ENCODE measurements around the gene KCNQ1.
"Not testable (repeated sequence)": the region's sequence is repeated elsewhere in the genome, so short reads cannot be mapped to it uniquely, and the experiment has no call there.

The KCNQ1 gene

GRCh38 chr11:2477936-2478335 is 33.1 kb downstream of the KCNQ1 start:
- no peak for DNase-seq

GRCh38 chr11:2480067-2480873 is 35.5 kb downstream of the KCNQ1 start:
- DNase-seq, result not testable (repeated sequence)

DNA sequence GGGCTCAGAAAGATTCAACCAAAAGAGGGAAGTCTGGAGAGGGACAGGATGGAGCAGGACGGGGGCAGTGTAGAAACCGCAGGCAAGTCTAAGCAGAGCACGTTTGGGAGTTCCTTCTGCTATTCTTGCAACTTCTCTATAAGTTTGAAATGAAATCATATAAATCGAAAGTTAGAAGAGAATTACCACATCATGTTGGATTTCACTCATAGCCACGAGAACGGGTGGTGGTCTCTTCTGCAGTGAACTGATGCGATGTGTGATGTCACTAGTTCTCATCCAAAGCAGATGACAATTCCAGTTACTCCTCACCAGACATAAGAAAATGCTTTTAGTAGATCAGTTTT is 36.0 kb downstream of the KCNQ1 start:
- no peak for DNase-seq

GRCh38 chr11:2481253-2481652 is 36.4 kb downstream of the KCNQ1 start:
- DNase-seq, result no peak

DNA sequence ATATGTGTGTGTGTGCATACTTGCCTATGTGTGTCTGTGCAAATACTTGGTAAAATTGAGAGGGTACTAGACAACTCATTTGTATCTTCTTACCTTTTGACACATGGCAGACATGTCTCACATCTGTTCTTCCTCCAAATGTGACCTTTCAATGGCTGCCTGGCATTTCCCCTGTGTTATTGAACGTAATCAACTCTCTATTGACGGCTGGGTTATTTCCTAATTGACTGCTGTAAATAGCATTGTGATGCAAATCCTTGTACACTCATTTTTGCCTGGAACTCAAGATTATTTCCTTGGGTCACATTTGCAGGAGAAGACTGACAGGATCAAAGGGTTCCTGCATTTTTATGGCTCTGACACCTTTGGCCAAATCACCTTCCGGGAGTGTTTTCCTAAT is 37.4 kb downstream of the KCNQ1 start:
- DNase-seq, result no peak

GRCh38 chr11:2482745-2483144 is 37.9 kb downstream of the KCNQ1 start:
- no peak for DNase-seq

- DNase-seq, result no peak
Observed at GRCh38 chr11:2483426-2483825, 38.6 kb downstream of the KCNQ1 start.

DNA sequence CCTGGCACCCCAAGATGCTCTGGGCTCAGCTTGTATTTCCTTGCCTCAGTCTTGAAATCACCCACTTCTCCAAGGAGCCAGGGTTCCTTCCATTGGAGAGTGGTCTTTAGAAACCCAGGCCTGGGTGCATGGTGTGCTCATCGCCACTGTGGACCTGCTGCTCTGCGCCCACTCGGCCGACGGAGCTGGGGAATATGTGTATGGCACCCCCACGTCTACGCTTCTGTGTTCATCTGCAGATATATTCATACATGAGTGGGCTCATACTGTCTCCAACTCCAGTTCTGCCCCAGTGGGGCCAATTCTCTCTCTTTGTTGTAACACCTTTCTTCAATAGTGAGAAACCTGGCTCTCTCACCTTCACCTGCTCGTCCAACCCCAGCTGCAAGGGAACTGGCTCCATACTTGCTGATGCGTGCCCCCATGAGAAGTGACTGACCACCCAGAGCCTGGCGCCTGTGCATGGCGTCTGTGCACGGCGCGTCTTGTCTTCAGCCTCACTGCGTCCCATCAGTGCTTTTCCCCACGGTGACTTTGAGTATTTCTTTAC is 39.8 kb downstream of the KCNQ1 start:
- DNase-seq, result no peak

- DNase-seq, result no peak
Observed at GRCh38 chr11:2488004-2488403, 43.2 kb downstream of the KCNQ1 start.

DNA sequence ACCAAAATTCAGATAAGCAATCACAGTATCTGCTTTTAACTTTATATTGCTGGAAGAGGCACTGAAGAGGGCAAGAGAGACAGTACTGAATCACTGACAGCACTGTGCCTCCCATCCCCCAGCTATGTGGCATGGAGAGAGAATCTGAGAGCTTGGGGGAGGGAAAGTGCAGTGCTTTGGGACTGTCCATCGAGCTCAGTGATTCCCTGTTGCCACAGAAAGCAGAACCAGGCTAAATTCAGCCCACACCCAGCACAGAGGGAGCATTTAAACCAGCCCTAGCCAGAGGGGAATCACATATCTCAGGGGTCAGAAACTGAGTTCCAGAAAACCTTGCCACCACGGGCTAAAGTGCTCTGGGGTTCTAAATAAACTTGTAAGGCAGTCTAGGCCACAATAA is 44.3 kb downstream of the KCNQ1 start:
- DNase-seq, result no peak

GRCh38 chr11:2497951-2498350 is 53.1 kb downstream of the KCNQ1 start:
- DNase-seq, result not testable (repeated sequence)

- no peak for DNase-seq
Observed at GRCh38 chr11:2498750-2499149, 53.9 kb downstream of the KCNQ1 start.

GRCh38 chr11:2507212-2507901 is 62.5 kb downstream of the KCNQ1 start:
- DNase-seq, result no peak

GRCh38 chr11:2507945-2508749 is 63.3 kb downstream of the KCNQ1 start:
- DNase-seq, result no peak

DNA sequence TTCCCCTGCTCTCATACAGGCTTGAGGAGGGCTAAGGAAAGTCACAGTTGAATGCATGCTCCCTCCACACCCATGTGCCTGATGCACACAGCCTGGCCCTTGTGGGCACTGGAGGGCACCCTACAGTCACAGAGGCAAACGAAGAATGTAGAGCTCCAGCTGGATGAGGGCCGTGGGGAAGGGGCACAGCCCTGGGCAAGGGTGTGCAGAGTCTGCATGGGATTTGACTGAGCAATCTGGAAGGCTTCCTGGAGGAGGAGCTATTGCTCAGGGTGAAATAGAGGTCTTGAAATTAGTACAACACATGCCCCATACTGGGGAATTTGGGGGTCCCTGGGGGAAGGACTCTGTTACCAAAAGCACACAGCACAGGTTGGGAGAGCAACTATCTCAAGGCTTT is 64.0 kb downstream of the KCNQ1 start:
- no peak for DNase-seq

DNA sequence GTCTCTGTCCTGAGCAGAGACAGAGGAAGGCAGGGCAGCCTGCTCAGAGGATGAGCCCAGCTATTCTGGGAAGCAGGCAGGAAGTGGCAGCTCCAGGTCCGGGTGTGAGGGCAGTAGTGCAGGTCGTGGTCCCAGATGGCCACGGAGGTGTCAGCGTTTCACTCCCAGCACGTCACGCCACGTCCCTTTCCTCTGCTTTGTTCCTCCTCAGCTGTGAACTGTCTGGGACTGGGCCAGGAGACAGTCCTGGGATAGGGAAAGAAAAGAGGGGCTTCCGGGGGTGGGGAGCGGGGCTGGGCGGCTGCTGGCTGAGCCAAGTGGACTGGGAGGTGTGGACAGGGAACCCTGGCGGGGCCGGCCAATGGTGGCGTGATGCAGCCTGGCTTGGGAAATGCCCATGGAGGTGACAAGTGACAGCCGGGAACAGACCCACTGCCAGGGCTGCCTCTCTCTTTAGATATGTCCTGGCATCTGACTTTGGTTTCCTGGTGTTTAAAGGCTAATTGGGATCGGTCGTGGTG is 64.7 kb downstream of the KCNQ1 start:
- DNase-seq, result no peak

GRCh38 chr11:2510626-2511402 is 66.0 kb downstream of the KCNQ1 start:
- DNase-seq, result no peak

DNA sequence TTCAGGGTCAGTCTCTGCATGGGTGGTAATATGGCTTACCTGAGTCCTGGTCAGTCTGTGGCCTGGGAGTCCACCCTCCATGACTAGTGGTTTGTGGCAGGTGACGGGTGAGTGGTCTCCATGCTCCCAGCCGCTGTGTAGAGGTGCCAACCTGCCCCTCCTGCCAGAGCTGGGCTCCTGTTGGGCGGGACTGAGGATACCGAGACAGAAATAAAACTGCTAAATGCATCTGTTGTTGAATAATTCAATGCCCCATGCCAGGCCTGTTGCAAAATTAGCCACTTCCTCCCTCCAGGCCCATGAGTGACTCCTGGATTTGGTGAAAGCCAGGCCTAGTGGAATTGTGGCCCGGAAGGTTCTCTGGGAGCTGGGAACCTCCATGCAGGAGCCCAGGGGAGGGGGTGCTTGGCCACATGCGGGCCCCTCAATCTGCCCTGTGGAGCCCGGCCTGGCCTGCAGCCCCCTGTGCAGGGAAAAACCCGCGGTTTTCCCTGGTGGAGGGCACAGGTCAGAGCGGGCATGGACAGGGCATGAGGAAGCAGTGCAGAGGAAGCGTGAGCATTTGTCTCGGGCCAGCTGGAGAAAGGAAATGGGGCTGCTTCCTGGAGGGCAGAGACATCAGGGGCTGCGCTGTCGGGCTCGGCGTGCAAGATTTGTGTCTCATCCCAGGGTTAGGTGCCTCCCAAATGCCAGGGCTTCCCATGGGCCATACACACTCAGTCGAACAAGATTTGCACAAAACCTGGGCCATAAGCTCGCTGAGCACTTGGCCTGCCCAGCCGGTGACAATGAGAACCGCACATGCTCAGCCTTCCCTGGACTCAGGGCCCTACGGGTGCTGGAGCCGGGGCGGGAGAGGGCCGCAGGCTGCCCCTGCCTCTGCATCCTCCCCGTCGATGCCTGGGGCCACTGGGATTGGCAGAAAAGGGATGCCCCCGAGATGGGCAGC is 66.9 kb downstream of the KCNQ1 start:
- no peak for DNase-seq

GRCh38 chr11:2512431-2513407 is 67.9 kb downstream of the KCNQ1 start:
- no peak for DNase-seq

DNA sequence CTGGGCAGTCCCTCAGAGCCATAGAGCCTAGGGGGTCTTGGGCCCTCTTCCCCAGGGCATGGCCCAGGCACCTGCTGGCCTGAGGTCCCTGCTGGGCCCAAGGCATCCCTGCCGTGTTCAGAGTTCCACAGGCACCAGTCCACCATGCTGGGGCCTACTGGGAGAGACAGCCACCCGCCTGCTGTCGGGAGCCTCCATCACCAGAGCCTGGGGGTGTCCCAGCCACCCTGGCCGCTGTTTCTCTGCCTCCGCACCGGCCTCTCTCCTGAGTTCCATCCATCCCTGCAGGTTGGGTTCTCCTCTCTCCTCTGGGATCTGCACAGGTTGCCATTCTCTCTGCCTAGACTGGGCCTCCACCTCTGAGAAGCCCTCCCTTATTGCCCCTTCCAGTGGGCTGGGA is 68.6 kb downstream of the KCNQ1 start:
- DNase-seq, result no peak
